ENCODE results near the gene SNRPD3.

The SNRPD3 gene

DNA sequence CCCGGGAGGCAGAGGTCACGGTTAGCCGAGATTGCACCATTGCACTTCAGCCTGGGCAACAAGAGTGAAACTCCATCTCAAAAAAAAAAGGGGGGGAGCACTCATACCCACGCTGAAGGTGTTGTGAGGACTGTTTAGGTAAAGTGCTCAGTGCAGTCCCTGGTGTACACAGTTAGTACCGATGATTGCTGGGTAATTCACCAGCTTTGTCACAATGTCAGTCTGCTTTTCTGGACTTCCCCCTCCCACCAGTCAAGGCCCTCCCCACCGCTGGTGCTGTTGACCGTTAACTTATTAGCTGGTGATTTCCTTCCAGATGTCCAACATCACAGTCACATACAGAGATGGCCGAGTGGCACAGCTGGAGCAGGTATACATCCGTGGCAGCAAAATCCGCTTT is 11.9 kb downstream of the SNRPD3 start:
- no peak for DNase-seq (ENCODE audit: low spot score)

- DNase-seq (ENCODE audit: low spot score) = no peak
These were observed 15.5 kb downstream of the SNRPD3 start for GRCh38 chr22:24571266-24571665.

DNA sequence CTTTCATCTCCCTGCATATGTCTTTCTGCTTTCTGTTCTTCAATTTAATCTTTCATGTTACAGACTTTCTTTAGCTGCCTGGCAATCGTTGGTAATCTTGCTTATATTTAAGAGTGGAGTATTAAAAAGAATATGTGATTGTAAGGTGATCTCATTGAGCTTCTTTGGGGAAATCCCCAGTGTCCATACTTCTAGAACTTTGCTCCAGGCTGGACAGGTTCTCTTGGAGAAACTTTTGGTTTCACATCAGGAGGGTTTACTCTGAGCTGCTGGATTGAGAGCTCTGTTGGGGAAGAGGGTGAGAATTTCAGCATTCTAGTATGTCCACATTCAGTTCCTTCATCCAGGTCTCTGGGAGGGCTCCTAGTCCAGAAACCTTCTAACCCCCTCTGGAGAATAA is 21.0 kb downstream of the SNRPD3 start:
- no peak for DNase-seq (ENCODE audit: low spot score)

DNA sequence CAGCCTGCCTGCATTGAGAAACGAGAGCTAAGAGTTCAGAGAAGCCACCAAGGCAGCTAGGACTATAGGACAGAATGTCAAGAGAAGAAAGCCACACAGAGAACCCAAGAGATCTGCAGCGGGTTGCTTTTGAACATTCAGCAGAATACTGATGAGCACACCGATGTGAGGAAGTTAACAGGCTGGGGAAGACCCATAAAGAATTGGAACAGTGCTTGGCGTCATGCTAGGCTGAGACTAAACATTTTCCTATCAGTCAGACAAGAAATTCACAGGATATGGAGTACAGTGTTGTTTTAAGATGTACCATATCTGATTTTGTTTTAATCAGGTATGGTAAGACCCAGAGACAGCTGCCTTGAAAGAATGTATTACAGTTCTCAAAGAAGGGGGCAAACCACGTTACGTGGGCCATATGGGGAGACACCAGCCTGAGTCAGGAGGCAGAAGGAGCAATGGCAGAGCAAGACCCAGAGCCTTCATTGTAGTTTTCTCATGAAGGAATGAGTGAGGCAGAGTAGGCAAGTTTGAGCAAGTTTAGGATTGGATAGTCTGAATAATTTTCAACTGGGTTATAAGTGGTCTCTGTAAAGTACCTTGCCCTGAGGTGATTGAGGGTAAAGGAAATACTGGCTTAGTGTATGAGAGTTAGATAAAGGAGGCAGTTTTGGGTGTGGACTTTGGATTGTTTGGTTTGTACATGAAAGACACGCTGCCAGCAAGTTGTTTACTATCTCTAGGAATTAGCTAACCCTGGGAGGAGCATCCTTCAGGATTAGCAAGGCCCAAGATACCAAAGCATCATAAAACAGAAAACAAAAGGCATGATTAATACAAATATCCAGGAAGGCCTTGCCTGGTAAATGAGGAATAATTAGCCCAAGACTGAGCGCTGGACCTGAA is 22.8 kb downstream of the SNRPD3 start:
- no peak for DNase-seq (ENCODE audit: low spot score)

DNA sequence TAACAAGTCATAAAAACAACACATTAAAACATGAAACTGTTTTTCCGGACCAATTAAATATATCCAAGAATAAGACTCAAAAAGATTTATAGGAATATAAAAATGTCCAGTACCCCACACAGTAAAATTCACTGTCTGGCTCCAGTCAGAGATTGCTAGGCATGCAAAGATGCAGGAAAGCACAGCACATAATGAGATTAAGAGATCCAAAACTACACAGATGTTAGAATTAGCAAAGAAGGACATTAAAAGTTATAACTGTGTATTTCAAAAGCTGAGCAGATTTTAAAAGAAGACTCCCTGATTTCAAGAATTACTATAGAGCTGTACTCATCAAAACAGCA is 23.4 kb downstream of the SNRPD3 start:
- no peak for DNase-seq (ENCODE audit: low spot score)

GRCh38 chr22:24580276-24580675 is 24.5 kb downstream of the SNRPD3 start:
- DNase-seq (ENCODE audit: low spot score) = peak; percentile 74

DNA sequence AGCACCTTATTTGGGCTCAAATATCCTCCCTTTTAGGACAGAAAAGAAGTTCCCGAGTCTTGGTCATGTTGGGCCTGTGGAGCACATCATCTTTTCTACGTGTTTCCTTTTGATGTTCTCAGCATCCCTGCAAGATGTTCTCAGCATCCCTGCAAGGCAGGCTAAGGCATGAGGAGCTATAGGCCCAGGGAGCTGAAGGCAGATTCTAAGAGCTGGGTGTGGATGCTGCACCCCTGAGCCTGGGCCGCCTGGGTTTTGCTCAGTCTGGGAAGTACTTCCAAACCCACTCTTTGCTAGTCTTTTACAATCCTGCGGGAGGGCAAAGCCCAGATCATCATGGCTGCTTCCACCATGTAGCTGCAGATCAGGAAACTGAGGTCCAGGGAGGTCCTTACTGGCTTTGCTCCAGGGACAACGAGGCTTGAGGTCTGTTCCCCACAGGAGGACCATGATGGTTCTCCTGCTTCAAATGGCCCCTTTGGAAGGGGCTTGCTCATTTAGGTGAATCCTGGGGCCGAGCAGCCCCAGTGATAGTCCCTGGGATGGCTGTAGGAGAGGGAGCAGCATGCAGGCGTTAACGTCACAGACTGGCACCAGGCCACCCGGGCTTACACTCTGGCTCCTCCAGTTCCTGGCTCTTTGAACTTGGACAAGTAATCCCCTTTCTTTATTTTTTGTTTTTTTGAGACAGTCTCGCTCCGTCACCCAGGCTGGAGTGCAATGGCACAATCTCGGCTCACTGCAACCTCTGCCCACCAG is 26.4 kb downstream of the SNRPD3 start:
- no peak for DNase-seq (ENCODE audit: low spot score)

DNA sequence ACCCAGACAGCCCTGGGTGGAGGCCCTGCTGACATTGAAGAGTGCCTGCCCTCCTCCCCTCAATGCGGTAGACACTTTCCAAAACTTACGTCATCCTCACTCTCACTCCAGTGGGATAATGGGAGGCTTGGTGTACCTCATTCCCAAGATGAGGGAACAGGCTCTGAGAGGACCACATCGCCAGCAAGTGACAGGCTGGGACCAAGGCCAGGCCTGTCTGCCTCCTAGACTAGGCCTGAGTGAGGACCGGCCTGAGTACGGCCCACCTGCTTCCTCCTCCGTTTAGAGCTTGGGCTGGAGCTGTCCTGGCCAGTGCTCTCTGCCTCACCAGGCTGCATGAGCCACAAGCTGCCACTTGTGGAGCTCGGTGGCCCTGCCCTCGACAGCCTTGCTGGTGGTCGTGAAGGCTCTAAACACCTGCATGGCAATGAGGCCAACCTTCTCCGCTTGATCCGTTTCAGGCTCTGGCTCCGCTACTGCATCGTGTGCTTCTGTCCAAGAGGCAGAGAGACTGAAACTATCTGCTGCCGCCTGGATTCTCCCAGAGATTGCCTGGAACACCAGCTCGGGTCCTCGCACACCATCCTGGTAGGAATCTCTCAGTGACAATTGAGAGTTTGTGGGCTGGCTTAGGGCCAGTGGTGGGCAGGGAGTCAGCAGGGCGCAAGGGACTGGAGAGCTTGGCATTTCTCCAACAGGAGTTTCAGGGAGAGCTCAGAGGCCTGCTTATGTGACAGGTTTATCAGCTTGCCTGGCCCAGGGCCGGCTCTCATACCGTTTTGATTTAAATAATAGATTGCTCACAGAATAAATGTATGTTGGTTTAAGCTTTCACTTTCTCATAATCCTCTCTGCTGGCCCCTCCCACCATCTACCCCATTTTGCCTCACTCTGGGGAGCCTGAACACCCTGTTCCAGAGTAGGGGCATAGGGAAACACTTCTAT is 27.7 kb downstream of the SNRPD3 start:
- peak; percentile 66 for DNase-seq (ENCODE audit: low spot score)

GRCh38 chr22:24584166-24584790 is 28.5 kb downstream of the SNRPD3 start:
- DNase-seq (ENCODE audit: low spot score) = no peak

GRCh38 chr22:24584871-24585411 is 29.1 kb downstream of the SNRPD3 start:
- no peak for DNase-seq (ENCODE audit: low spot score)

- no peak for DNase-seq (ENCODE audit: low spot score)
These were observed 29.7 kb downstream of the SNRPD3 start for GRCh38 chr22:24585461-24585860.

DNA sequence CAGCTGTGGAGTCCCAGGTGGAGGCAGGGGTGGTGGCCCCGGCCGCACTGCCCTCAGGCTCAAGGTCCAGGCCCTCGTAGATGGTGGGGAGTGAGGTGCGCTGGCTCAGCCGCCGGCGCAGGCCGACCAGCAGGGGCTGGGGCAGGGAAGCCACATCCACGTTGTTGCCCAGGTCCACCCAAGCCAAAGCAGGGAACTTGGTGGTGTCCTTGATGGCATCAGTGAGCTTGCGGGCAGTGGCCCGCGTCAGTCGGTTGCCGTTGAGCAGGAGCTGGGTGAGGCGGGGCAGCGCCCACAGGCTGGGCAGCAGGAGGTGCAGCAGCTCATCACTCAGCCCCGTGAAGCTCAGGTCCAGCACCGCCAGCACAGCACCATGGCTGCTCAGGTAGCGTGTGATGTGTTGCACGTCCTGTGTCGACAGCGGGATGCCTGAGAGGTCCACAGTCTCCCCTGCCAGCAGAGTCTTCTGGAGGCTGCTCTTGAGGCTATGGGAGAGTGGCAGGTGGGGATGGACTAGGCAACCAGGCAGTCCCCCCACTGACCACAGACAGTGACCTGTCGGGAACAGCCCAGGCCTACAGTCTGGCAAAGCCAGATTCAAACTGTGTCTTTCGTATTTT is 30.2 kb downstream of the SNRPD3 start:
- DNase-seq (ENCODE audit: low spot score) = no peak

DNA sequence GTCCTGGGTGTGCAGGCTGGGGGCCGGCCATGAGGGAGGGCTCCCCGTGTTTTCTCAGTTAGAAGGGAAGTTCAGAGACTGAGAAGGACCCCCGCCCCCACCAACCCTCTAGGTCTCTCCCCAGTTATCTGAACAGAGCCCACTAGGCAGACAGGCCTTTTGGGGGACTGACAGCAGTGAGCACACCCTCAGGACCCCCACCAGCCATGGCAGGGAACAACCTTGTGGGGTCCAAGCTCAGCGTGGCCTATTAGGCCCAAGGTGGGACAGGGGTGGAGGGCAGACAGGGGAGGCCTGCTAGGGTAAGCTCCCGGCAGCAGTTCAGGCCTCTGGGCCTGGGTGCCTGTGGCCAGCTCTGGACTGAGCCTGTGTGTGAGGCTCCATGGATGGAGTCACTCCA is 31.5 kb downstream of the SNRPD3 start:
- DNase-seq (ENCODE audit: low spot score) = no peak

DNA sequence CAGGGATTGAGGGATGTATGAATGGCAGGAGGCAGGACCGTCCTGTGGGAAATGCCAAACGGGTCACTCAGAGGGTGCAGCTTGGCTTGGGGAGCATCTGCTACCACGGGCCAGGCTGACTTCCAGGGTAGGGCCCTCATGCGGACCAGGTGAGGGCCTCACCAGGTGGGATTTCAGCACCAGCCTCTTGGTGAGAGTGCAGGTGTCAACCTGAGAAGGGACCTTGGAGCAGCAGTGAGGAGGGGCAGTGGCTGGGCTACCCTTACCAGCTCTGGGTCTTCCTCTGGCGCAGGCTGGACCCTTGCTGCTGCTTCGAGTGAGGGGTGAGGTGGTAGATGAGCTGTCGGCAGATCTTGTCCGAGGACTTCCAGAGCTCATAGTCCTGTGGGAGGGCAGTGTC is 32.1 kb downstream of the SNRPD3 start:
- DNase-seq (ENCODE audit: low spot score) = no peak

DNA sequence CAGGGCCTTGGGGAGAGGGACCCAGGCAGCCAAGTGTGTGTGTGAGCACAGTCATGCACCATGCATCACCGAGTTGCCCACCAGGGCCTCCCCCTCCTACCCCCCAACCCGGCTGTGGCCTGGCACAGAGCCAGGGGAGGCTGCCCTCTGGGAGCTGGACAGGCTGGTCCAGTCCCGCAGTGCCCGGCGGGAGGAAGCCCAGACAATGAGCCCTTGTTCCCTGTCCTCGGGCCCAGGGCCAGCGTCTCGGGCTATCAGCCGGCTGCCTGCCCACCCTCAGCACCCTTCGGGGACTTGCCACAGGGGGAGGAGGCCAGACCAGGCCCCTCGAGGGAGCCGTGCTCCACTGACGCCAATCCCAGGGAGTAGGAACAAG is 32.6 kb downstream of the SNRPD3 start:
- DNase-seq (ENCODE audit: low spot score) = peak; percentile 75

- DNase-seq (ENCODE audit: low spot score) = no peak
These were observed 33.1 kb downstream of the SNRPD3 start for GRCh38 chr22:24588757-24589481.

GRCh38 chr22:24589518-24590030 is 33.8 kb downstream of the SNRPD3 start:
- DNase-seq (ENCODE audit: low spot score) = no peak

GRCh38 chr22:24590596-24591173 is 34.9 kb downstream of the SNRPD3 start:
- no peak for DNase-seq (ENCODE audit: low spot score)

DNA sequence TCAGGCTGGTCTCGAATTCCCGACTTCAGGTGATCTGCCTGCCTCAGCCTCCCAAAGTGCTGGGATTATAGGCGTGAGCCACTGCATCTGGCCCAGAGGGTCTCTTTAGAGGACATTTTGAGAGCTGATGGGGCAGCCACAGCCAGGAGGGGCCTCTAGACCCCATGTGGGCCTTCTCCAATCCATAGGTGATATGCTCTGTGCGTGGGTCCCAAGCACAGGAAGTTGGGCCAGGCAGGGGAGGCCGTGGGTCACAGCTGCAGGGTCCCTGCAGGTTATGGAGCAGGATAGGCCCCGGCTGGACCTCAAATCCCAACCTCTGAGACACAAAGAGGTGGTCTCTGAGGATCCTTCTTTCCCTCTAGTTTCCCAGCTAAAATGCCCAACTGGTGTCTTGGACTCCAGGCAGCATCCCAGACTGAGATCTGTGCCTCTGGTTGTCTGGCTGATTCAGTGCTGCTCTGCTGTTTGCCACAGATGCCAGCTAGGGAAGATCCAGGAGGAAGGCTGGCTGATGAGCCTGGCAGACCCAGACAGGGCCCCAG is 35.6 kb downstream of the SNRPD3 start:
- no peak for DNase-seq (ENCODE audit: low spot score)
